Activated CD4-positive, alpha-beta T cell treated with anti-CD3 and anti-CD28 coated beads for 48 hours (primary cell): ENCODE data around the gene CAV1.

Experiments used
- DNase-seq: peaks from one replicate; pipeline ENCODE4 v3.0.0-alpha.2; 2020

The CAV1 gene

GRCh38 chr7:116532102-116532688 lies 7.4 kb downstream of the CAV1 start:
- no peak for DNase-seq

GRCh38 chr7:116534790-116535189 lies 10.0 kb downstream of the CAV1 start:
- no peak for DNase-seq

GRCh38 chr7:116535416-116535815 lies 10.6 kb downstream of the CAV1 start:
- no peak for DNase-seq

GRCh38 chr7:116538138-116538537 lies 13.3 kb downstream of the CAV1 start:
- no peak for DNase-seq

- no peak for DNase-seq
Measured at GRCh38 chr7:116539879-116540278, 15.0 kb downstream of the CAV1 start.

GRCh38 chr7:116540743-116541142 lies 15.9 kb downstream of the CAV1 start:
- no peak for DNase-seq

- DNase-seq = no peak
Measured at GRCh38 chr7:116541951-116542350, 17.1 kb downstream of the CAV1 start.

- no peak for DNase-seq
Measured at GRCh38 chr7:116542618-116543017, 17.8 kb downstream of the CAV1 start.

- DNase-seq = no peak
Measured at GRCh38 chr7:116543664-116544063, 18.8 kb downstream of the CAV1 start.

- DNase-seq = no peak
Measured at GRCh38 chr7:116544487-116544886, 19.7 kb downstream of the CAV1 start.

- DNase-seq = no peak
Measured at GRCh38 chr7:116545411-116545993, 20.7 kb downstream of the CAV1 start.

GRCh38 chr7:116546054-116546453 lies 21.2 kb downstream of the CAV1 start:
- no peak for DNase-seq

GRCh38 chr7:116546916-116547315 lies 22.1 kb downstream of the CAV1 start:
- no peak for DNase-seq

GRCh38 chr7:116547347-116547746 lies 22.5 kb downstream of the CAV1 start:
- DNase-seq = no peak

GRCh38 chr7:116548506-116548905 lies 23.7 kb downstream of the CAV1 start:
- DNase-seq = no peak

GRCh38 chr7:116549370-116549769 lies 24.5 kb downstream of the CAV1 start:
- DNase-seq = no peak

GRCh38 chr7:116551692-116552091 lies 26.9 kb downstream of the CAV1 start:
- DNase-seq = no peak

GRCh38 chr7:116552602-116553001 lies 27.8 kb downstream of the CAV1 start:
- DNase-seq = no peak

GRCh38 chr7:116553168-116553964 lies 28.5 kb downstream of the CAV1 start:
- no peak for DNase-seq

- no peak for DNase-seq
Measured at GRCh38 chr7:116554436-116554835, 29.6 kb downstream of the CAV1 start.

- DNase-seq = no peak
Measured at GRCh38 chr7:116554911-116555310, 30.1 kb downstream of the CAV1 start.

GRCh38 chr7:116557066-116557585 lies 32.3 kb downstream of the CAV1 start:
- DNase-seq = no peak

- no peak for DNase-seq
Measured at GRCh38 chr7:116557901-116558300, 33.1 kb downstream of the CAV1 start.
